IMR-90 (cell line): ENCODE measurements around the gene CCND1. TPM values are rescaled to one million over a fixed set of nuclear protein-coding genes. Genes with fewer than 3 reads are reported as not detected.

Experiments used
- ATAC-seq: fragments of 200-7000 bp; cut with Tn5 transposase; 2 replicates; pipeline ENCODE4 v1.9.1; 2020; ENCODE audit warnings: low read depth, mild to moderate bottlenecking, moderate library complexity
- BruUV-seq: library from RNA; stranded (reverse); fragments of 400-500 nt; replicated peaks from 2 replicates; lab custom pipeline; 2021; lab: Mats Ljungman, UMichigan
- CTCF ChIA-PET: fragments of 300-600 bp; formaldehyde crosslinking; extraction: SDS; loops from one replicate; lab custom pipeline; 2021; ENCODE audit warnings: antibody characterized with exemption; lab: Yijun Ruan, JAX
- POLR2A ChIA-PET: fragments of 300-600 bp; sonication (Branson Sonifier 250); formaldehyde crosslinking; loops from one replicate; lab custom pipeline; 2022; ENCODE audit warnings: antibody characterized with exemption; ENCODE audit not compliant: unreplicated experiment; lab: Charles Lee
- DNase-seq: peaks from one replicate; pipeline ENCODE4 v3.0.0; 2013
- H2AFZ ChIP-seq: replicated peaks from 2 replicates; pipeline ENCODE3; 2013; ENCODE audit warnings: low read length, mild to moderate bottlenecking; ENCODE audit not compliant: poor library complexity
- H2AK5ac ChIP-seq: 2 replicates; pipeline ENCODE4 v1.6.1; 2013; ENCODE audit warnings: low read depth, low read length, inconsistent platforms
- H2AK9ac ChIP-seq: replicated peaks from 2 replicates; pipeline ENCODE3; 2013; ENCODE audit warnings: mild to moderate bottlenecking, low read depth, low read length, moderate library complexity; ENCODE audit not compliant: poor library complexity
- H2BK120ac ChIP-seq: 2 replicates; pipeline ENCODE4 v1.6.1; 2013; ENCODE audit warnings: low read depth, low read length, inconsistent platforms
- H2BK15ac ChIP-seq: 3 replicates; pipeline ENCODE4 v1.6.1; 2013; ENCODE audit warnings: low read depth, low read length, inconsistent platforms
- H2BK20ac ChIP-seq: 2 replicates; pipeline ENCODE4 v1.6.1; 2013; ENCODE audit warnings: low read depth, mild to moderate bottlenecking, inconsistent platforms, low read length, moderate library complexity
- H2BK5ac ChIP-seq: 2 replicates; pipeline ENCODE4 v1.6.1; 2013; ENCODE audit warnings: mild to moderate bottlenecking, low read depth, low read length, inconsistent platforms; ENCODE audit not compliant: poor library complexity, severe bottlenecking
- H3K14ac ChIP-seq: replicated peaks from 2 replicates; pipeline ENCODE4 v1.6.1; 2013; ENCODE audit warnings: low read depth, low read length, inconsistent platforms
- H3K18ac ChIP-seq: 2 replicates; pipeline ENCODE4 v1.6.1; 2013; ENCODE audit warnings: low read depth, low read length, control low read depth
- H3K23ac ChIP-seq: 2 replicates; pipeline ENCODE4 v1.6.1; 2013; ENCODE audit warnings: low read depth, low read length, inconsistent platforms
- H3K27ac ChIP-seq: 2 replicates; pipeline ENCODE4 v1.5.1; 2013; ENCODE audit warnings: mild to moderate bottlenecking, control low read depth, low read length; ENCODE audit not compliant: insufficient read depth
- H3K27me3 ChIP-seq: 2 replicates; pipeline ENCODE4 v1.6.1; 2013; ENCODE audit warnings: low read length; ENCODE audit not compliant: control insufficient read depth, insufficient read depth
- H3K36me3 ChIP-seq: 2 replicates; pipeline ENCODE4 v1.6.1; 2013; ENCODE audit warnings: low read length, mixed read lengths; ENCODE audit not compliant: control insufficient read depth, insufficient read depth
- H3K4ac ChIP-seq: 2 replicates; pipeline ENCODE4 v1.6.1; 2013; ENCODE audit warnings: low read depth, low read length, inconsistent platforms
- H3K4me1 ChIP-seq: 2 replicates; pipeline ENCODE4 v1.6.1; 2013; ENCODE audit warnings: low read length, mixed read lengths; ENCODE audit not compliant: control insufficient read depth, insufficient read depth
- H3K4me2 ChIP-seq: 2 replicates; pipeline ENCODE4 v1.6.1; 2013; ENCODE audit warnings: low read depth, mild to moderate bottlenecking, control low read depth, low read length, moderate library complexity
- H3K4me3 ChIP-seq: 2 replicates; pipeline ENCODE4 v1.5.1; 2013; ENCODE audit warnings: low read depth, mild to moderate bottlenecking, control low read depth, low read length, moderate library complexity; ENCODE audit not compliant: insufficient read depth
- H3K56ac ChIP-seq: 2 replicates; pipeline ENCODE4 v1.6.1; 2013; ENCODE audit warnings: low read length, inconsistent platforms; ENCODE audit not compliant: insufficient read depth; ENCODE audit errors: extremely low read depth
- H3K79me1 ChIP-seq, 2 experiments: 2 replicates each; pipeline ENCODE4 v1.6.1; 2013; ENCODE audit warnings: low read length in 2 of 2, inconsistent platforms in 1 of 2, low read depth in 1 of 2
- H3K9ac ChIP-seq: 2 replicates; pipeline ENCODE4 v1.6.1; 2013; ENCODE audit warnings: low read depth, low read length, control low read depth
- H3K9me1 ChIP-seq: 2 replicates; pipeline ENCODE4 v1.6.1; 2013; ENCODE audit warnings: low read length, inconsistent platforms; ENCODE audit not compliant: insufficient read depth
- H3K9me3 ChIP-seq: 2 replicates; pipeline ENCODE4 v1.6.1; 2013; ENCODE audit warnings: low read length; ENCODE audit not compliant: control insufficient read depth, insufficient read depth
- H4K20me1 ChIP-seq: 2 replicates; pipeline ENCODE4 v1.6.1; 2013; ENCODE audit warnings: low read length, inconsistent platforms; ENCODE audit not compliant: insufficient read depth
- H4K5ac ChIP-seq: 2 replicates; pipeline ENCODE4 v1.6.1; 2013; ENCODE audit warnings: mild to moderate bottlenecking, low read depth, low read length, control low read depth
- H4K8ac ChIP-seq, 2 experiments: 2 replicates each; pipeline ENCODE4 v1.6.1; 2013; ENCODE audit warnings: low read depth in 2 of 2, low read length in 2 of 2, control low read depth in 1 of 2, inconsistent platforms in 1 of 2
- H4K91ac ChIP-seq: 2 replicates; pipeline ENCODE4 v1.6.1; 2013; ENCODE audit warnings: low read depth, low read length, inconsistent platforms; ENCODE audit not compliant: insufficient read depth
- BHLHE40 ChIP-seq: fragments of 150-350 bp; IDR thresholded peaks from 2 replicates; pipeline ENCODE4 v1.6.1; 2016; ENCODE audit warnings: mild to moderate bottlenecking, low read depth, low read length
- CEBPB ChIP-seq: IDR thresholded peaks from 2 replicates; pipeline ENCODE4 v1.6.1; 2012; ENCODE audit warnings: low read depth, low read length, improper control_type of control experiment
- CTCF ChIP-seq: conservative IDR thresholded peaks from 2 replicates; pipeline ENCODE4 v1.5.1; 2012; ENCODE audit warnings: mild to moderate bottlenecking, low read depth, low read length, improper control_type of control experiment
- MAZ ChIP-seq: IDR thresholded peaks from 2 replicates; pipeline ENCODE4 v1.6.1; 2012; ENCODE audit warnings: low read depth, mild to moderate bottlenecking, low read length, improper control_type of control experiment, moderate library complexity, borderline replicate concordance
- MXI1 ChIP-seq: IDR thresholded peaks from 2 replicates; pipeline ENCODE4 v1.6.1; 2012; ENCODE audit warnings: low read depth, mild to moderate bottlenecking, low read length, moderate library complexity, borderline replicate concordance
- RAD21 ChIP-seq: IDR thresholded peaks from 2 replicates; pipeline ENCODE4 v1.6.1; 2012; ENCODE audit warnings: low read length, improper control_type of control experiment
- USF2 ChIP-seq: fragments of 150-350 bp; IDR thresholded peaks from 2 replicates; pipeline ENCODE4 v1.6.1; 2017; ENCODE audit warnings: mild to moderate bottlenecking, antibody characterized with exemption, low read length, low read depth
- WGBS, 2 experiments: methylation state at CpG; one replicate each; pipeline versions ENCODE4 v1.1.5 to v1.1.7; 2013; ENCODE audit warnings: missing lambda C conversion rate in 2 of 2; ENCODE audit not compliant: insufficient read length in 1 of 2; ENCODE audit errors: extremely low coverage in 2 of 2; 5-methylcytosine and 5-hydroxymethylcytosine counted together
- dilution Hi-C: fragments of 300-500 bp; cut with HindIII; formaldehyde crosslinking; loops from one replicate; pipeline ENCODE4 v1.14.3; 2018; ENCODE audit warnings: low sequenced_read_pairs; ENCODE audit not compliant: unreplicated experiment
- in situ Hi-C: fragments of 300-500 bp; cut with MboI; formaldehyde crosslinking; loops from 3 replicates; pipeline ENCODE4 v1.14.3; 2019; ENCODE audit warnings: low sequenced_read_pairs, inconsistent platforms, mixed read lengths
- intact Hi-C: fragments of 100-400 bp; cut with micrococcal nuclease; formaldehyde crosslinking; loops from 2 replicates; pipeline ENCODE4 v1.10.0; 2022
- polyA plus RNA-seq, 3 experiments: library from polyadenylated mRNA; depleted of rRNA; stranded (reverse); fragments of >200 nt; gene quantifications; 2 replicates each; pipeline ENCODE4 v1.2.3, GENCODE V29; 2012; ENCODE audit warnings: low replicate concordance in 1 of 3
- total RNA-seq: library from RNA; depleted of rRNA; stranded (reverse); fragments of >200 nt; gene quantifications from 2 replicates; pipeline ENCODE4 v1.2.3, GENCODE V29; 2012

CCND1 gene
- total and polyA plus RNA-seq, 2 of the 4 experiments (the other 2 are of a cell fraction): 481 to 748 TPM

DNA sequence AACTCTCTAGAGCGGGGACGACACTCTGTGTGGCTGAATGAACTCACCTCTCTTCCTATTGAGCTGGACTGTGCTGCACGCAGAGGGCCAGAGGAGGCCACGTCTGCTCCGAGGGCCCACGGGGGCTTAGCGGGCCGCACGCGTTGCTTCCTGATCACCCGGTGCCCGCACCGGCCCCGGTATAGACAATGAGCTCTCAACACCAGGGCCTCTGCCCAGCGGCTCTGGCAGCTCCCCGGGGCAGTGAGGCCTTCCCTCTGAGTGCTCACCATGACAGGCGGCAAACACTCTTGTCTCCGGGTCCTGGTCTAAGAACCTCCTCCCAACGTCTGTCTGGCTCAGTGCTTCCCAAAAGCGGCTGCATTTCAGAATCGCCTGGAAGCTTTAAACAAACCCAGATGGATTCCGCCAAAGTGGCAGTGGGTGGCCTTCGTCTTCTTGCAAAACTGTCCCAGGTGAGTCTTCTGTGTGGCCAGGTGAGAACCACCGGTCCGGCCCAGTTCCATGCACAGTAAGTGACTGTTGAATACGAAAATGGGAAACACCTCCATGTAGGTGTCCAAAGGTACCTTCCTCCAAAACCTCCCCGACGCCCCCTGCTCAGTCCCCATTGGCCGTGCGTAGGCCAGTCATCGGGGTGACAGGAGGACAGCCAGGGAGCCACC lies 47.8 kb upstream of the CCND1 start (continued):
- TF ChIP-seq CTCF (no peak), CEBPB (no peak), BHLHE40 (no peak)

DNA sequence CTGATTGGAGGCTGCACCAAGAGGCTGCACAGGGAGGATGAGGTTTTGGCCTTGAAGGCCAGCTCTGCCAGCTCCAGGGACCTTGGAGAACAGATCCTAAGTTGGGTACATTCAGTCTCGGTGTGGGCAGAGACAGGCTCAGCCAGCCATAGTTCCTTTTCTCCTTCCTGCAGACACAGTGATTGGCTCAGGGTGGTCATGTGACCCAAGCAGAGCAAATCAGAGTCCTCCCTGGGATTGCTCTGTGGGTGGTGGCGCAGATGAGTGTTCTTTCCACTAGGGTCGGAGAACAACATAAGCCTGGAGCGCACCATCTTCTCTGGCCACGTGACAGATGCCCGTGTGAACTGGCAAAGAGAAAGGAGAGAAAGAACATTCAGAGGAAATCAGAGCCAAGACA lies 47.1 kb upstream of the CCND1 start:
- no peak overlapping the region for H2AK5ac ChIP-seq
- no CpG with 5 or more reads among the region's 6 CpGs for WGBS, 2 experiments
- H4K20me1 ChIP-seq: no peaks in the 10 kb centered on the region
- H3K4ac ChIP-seq: no peak overlapping the region
- ChIA-PET CTCF (no interaction called here), POLR2A (no interaction called here)
- in situ Hi-C loops: no loop called here
- H3K27ac ChIP-seq: no peak overlapping the region
- no peak overlapping the region for H2BK15ac ChIP-seq
- no peak overlapping the region for H4K91ac ChIP-seq
- no peak overlapping the region for H3K56ac ChIP-seq
- DNase-seq (no peak), ATAC-seq (no peak)
- H3K23ac ChIP-seq: no peak overlapping the region
- no peak overlapping the region for H4K5ac ChIP-seq
- intact Hi-C loops: no loop called here
- H2AFZ ChIP-seq: no peak overlapping the region
- H4K8ac ChIP-seq: no peak overlapping the region
- H3K4me1 ChIP-seq: no peaks in the 10 kb centered on the region
- no peak overlapping the region for H2BK5ac ChIP-seq
- no peak overlapping the region for H3K14ac ChIP-seq
- no peak overlapping the region for H3K4me2 ChIP-seq
- peaks cover 5% of the 10 kb centered on the region for H3K9me1 ChIP-seq
- H2AK9ac ChIP-seq: no peak overlapping the region
- H3K4me3 ChIP-seq: no peak overlapping the region
- BruUV-seq: no TSS peak
- H3K9me3 ChIP-seq: peaks cover 2% of the 10 kb centered on the region; the same call in 1 of the 2 replicates
- no peak overlapping the region for H3K9ac ChIP-seq
- H3K79me1 ChIP-seq: no peaks in the 10 kb centered on the region
- H3K27me3 ChIP-seq: no peaks in the 10 kb centered on the region
- dilution Hi-C loops: no loop called here
- H2BK120ac ChIP-seq: no peak overlapping the region
- H2BK20ac ChIP-seq: no peak overlapping the region
- H3K18ac ChIP-seq: no peak overlapping the region
- no peak for TF ChIP-seq BHLHE40
- TF ChIP-seq MXI1: no peak
- no peak for TF ChIP-seq RAD21
- TF ChIP-seq USF2: peak; percentile 47
- TF ChIP-seq MAZ: no peak
- no peaks in the 10 kb centered on the region for H3K36me3 ChIP-seq
